GOT3 (cell line): ENCODE results near the gene KMT5C.
"Not testable (repeated sequence)": the region's sequence is repeated elsewhere in the genome, so short reads cannot be mapped to it uniquely, and the experiment has no call there.

ENCODE experiments used
- DNase-seq: peaks from one replicate; lab custom pipeline; 2025; ENCODE audit warnings: mixed read lengths; lab: John Stamatoyannopoulos, UW

The KMT5C gene

GRCh38 chr19:55316646-55317045 is 23.0 kb upstream of the KMT5C start:
- DNase-seq, result no peak

DNA sequence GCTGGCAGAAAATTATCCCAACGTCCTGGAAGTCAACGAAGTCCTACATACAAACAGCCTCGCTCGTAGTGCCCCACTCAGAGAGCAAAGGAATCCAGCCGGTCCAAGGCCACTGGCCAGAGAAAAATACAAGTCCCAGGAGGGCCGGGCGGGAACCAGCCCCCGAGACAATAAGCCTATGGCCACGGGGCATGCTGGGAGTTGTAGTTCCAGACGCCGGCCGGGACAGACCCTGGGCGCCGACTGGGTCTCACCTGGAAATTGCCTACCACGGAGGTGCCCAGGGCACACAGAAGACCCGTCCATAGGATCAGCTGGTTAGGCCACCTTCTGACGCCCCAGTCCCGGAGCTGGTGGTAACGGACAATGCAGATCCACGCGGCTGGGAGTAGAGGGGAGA is 19.9 kb upstream of the KMT5C start:
- DNase-seq, result no peak

DNA sequence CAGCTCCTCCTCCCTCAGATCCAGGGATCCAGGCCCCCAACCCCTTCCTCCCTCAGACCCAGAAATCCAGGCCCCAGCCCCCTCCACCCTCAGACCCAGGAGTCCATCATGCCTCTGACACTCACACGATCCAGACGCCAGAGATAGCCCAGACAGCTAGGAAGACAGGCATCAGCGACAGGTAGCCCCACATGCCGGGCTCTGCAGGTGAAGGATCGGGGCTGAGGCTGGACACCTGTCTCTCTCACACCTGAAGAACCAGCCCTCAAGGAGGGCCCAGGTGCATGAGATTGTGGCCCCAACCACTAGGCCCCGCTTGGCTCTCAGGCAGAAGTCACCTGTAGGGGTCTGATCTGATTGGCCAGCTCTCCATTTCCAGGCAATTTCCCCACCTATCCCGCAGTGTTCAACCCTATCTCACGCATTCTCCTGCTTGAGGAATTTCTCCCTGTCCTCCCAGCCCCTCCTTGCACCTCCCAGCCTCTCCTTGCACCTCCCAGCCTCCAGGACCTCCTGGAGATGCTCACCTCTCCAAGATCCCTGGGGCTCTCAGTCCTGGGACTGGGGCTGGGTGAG is 18.7 kb upstream of the KMT5C start:
- no peak for DNase-seq

DNA sequence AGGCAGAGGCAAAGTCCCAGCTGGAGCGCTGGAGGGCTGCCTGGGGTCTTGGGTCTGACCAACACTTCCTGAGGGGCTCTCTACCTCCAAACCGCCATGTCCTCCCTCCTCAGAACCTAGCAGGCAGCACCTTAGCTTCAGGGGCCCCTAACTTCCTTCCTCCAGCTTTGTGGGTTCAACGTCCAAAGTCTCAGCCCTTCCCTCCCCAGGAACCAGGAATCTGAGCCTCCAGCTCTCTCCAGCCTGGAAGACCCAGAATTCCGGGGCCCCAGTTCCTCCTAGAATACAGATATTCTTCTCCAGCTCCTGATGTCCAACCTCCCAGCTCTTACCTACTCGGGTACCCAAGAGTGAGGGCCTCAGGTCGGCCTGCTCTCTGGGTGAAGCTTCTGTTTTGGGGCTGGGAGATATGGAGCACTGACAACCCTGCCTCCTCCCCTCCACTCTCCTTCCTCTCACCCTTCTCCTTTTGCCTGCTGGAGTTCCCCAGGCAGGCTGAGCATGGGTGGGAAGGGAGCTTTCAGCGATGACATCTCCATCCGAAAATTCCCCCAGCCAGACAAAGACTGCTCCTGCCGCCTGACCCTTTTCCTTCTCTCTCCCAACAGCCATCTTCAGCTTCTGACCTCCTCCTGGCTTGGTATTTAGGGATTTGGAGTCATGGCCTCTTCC is 18.1 kb upstream of the KMT5C start:
- DNase-seq, result no peak

DNA sequence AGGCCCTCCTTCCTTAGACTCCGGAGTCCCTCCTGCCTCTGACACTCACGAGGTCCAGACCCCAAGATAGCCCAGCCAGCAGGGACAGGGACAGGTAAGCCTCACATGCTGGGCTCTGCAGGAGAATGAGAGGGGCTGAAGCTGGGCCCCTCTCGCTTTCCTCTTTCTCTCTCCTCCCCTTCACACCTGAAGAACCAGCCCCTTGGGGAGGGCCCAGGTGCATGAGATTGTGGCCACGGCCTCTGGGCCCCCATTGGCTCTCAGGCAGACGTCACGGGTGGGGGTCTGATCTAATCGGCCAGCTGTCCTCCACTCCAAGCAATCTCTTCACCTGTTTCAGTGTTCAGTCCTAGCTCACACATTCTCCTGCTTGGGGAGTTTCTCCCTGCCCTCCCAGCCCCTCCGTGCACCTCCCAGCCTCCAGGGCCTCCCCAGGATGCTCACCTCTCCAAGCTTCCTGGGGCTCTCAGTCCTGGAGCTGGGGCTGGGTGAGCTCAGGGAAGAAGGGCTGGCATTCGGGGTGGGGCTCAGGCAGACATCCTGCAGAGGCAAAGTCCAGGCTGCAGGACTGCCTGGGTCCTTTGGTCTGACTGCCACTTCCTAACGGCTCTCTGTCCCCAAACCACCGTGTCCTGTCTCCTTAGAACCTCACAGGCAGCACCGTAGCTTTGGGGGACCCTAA is 17.3 kb upstream of the KMT5C start:
- DNase-seq, result no peak

- DNase-seq, result no peak
Measured at GRCh38 chr19:55324662-55325061, 15.0 kb upstream of the KMT5C start.

- DNase-seq, result no peak
Measured at GRCh38 chr19:55325172-55325571, 14.5 kb upstream of the KMT5C start, which contains the start of gene TMEM150B. TSS of gene TMEM150B (minus strand) at chr19:55325341. CDS start at chr19:55321036, 4,305 bp downstream.

DNA sequence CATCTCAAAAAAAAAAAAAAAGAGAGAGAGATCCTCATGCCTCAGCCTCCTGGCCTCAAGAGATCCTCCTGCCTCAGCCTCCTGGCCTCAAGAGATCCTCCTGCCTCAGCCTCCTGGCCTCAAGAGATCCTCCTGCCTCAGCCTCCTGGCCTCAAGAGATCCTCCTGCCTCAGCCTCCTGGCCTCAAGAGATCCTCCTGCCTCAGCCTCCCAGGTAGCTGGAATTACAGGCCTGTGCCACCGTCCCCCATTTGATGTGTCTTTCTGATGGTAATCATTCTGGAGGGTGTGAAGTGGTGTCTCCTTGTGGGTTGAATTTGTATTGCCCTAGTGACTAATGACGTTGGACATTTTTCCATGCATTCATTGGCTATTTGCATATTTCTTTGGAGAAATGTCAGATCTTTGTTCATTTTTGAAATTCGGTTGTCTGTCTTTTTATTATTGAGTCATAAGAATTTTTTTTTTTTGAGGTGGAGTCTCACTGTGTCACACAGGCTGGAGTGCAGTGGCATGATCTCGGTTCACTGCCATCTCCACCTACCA is 10.8 kb upstream of the KMT5C start:
- not testable (repeated sequence) for DNase-seq

DNA sequence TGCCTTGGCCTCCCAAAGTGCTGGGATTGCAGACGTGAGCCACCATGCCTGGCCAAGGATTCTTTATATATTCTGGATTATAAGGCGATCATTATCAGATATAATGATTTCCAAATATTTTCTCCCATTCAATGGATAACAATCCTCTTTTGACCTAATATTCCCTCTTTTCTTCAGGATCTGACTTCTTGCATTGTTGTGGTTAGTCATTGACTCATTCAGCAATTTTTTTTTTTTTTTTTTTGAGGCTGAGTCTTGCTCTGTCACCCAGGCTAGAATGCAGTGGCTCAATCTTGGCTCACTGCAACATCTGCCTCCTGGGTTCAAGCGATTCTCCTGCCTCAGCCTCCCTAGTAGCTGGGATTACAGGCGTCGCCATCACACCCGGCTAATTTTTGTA is 9.9 kb upstream of the KMT5C start:
- not testable (repeated sequence) for DNase-seq

DNA sequence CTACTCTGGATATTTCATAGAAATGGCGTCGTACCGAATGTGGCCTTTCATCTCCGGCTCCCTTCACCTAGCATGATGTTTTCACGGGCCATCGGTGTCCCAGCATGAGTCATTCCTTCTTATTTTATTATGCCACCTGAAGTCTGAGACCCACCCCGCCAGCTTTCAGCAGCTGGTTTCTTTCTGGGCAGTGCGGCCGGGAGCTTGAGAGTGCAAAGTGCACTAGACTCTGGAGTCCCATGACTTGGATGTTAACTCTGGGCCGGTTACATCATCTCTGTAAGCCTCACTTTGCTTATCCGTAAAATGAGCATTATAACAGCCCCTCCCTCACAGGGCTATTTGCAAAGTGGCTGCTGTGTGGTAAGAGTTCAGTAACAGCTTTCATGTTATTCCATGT is 5.8 kb upstream of the KMT5C start:
- DNase-seq, result no peak

DNA sequence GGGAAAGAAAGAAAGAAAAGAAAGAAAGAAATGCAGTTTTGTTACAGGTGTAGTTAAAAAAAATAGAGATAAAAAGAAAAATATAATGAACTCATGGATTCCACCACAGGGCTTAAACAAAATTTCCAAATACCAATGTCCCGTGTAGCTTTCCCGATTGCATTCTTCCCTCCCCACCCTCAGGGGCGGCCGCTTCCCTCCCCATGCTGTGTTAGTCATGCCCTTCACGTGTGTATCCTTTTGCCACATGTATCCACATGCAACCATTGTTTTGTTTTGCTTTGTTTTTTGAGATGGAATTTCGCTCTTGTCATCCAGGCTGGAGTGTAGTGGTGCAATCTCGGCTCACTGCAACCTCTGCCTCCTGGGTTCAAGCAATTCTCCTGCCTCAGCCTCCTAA is 3.6 kb upstream of the KMT5C start:
- DNase-seq, result no peak

- DNase-seq, result no peak
Measured at GRCh38 chr19:55339889-55340783, 460 bp downstream of the KMT5C start.

GRCh38 chr19:55340784-55341147 is 1.1 kb downstream of the KMT5C start:
- no peak for DNase-seq

DNA sequence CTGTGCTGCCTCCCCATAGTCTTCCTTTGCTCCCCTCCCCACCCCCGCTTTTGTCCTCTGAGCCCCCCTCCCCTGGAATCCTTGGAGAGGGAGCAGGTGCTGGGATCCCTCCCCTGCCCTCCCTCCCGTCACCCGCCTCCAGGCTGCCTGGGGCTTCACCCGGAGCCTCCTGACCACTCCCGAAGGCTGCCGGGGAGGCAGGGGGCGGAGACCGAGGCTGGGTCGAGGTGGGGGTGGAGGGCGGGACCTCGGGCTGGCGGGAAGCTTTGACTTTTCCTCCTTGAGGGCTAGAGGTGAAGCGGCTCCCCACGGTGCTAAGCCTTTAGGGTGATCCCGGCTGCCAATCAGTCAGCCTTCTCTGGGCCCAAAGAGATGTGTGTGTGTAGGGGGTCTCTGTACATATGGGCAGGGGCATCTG is 1.5 kb downstream of the KMT5C start:
- DNase-seq, result no peak

- no peak for DNase-seq
Measured at GRCh38 chr19:55341595-55342531, 2.2 kb downstream of the KMT5C start.

DNA sequence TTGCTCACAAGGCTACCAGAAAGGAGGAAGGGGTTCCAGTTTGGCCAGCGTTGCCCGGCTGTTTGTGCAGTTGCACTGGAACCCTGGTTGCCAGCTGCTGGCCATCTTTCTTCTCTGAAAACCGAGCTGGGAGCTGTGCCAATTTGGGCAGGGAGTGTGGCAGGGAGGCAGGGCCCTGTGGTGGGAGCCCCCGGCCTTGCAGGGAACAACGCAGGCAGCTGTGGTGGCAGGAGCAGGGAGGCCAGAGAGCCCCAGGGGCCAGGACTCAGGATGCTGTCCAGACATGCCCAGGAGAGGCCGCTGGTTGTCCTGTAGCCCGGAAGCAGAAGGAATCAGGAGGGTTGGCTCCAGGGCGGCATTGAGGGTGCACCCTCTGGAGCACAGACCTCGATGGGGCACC is 4.8 kb downstream of the KMT5C start:
- no peak for DNase-seq

DNA sequence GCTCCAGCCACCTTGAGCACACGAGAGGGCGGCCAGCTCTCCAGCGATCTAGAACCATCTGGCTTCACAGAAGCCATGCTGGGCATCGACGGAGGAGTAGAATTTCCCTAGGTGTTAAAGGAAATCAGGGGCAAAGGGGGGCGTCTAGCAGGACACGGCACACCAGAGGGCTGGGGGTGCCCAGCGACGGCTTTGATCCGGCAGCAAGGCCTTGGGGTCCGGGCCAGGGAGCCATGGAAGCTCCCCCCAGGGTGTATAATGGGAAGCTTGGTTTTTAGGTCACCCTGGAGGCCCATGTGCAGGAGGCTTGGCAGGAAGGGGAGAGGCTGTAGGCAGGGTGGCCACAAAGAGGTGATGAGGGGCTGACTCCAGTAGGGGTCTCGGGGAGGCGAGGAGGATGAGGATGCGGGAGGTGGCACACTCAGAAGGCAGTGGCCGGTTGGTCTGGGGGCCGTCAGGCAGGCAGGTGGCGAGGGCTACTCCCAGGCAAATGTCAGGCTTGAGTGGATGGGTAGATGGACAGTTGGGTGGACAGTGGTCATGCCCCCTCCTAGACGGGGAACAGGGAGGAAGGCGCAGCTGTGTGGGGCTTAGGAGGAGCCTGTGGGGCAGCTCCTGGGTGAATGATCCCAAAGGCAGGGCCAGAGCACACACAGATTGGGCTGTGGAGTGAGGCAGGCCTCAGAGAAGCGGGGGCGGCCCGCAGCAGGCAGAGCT is 5.6 kb downstream of the KMT5C start:
- no peak for DNase-seq

DNA sequence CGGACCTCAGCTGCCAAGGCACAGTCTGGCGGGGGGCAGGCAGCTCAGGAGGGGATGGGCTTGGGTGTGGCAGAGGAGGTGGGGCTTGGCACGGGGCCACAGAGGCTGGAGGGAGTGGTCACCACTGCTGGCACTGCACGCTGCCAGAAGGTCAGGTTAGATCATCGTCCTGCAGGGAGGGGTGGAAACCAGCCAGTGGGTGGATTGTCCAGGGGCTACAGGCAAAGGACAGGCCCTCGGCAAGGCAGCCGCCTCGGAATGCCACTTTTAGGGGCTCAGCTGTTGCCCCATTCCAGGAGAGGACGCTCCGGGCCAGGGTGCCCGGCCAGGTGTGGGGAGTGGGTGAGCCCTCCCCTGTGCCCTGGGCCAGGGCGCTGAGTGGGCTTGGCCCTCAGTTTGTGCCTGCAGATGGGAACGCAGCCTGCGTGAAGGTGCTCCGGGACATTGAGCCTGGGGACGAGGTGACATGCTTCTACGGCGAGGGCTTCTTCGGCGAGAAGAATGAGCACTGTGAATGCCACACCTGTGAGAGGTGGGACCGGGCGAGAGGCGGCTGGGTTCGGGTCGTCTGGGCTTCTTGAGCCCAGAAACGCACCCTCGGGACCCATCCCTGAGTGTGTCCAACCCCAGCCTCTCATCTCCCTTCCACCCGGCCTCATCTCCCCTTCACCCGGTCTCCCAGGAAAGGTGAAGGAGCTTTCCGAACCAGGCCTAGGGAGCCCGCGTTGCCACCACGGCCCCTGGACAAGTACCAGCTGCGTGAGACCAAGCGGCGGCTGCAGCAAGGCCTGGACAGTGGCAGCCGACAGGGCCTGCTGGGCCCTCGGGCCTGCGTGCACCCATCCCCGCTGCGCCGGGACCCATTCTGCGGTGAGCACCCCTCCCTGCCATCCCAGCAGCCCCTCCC is 6.4 kb downstream of the KMT5C start:
- DNase-seq, result no peak

- no peak for DNase-seq
Measured at GRCh38 chr19:55346725-55347441, 7.2 kb downstream of the KMT5C start.
